RPMI8226 (cell line): ENCODE data around the gene PKHD1.

Experiments used
- DNase-seq: peaks from one replicate; pipeline ENCODE4 v3.0.0-alpha.2; 2015

PKHD1 gene

DNA sequence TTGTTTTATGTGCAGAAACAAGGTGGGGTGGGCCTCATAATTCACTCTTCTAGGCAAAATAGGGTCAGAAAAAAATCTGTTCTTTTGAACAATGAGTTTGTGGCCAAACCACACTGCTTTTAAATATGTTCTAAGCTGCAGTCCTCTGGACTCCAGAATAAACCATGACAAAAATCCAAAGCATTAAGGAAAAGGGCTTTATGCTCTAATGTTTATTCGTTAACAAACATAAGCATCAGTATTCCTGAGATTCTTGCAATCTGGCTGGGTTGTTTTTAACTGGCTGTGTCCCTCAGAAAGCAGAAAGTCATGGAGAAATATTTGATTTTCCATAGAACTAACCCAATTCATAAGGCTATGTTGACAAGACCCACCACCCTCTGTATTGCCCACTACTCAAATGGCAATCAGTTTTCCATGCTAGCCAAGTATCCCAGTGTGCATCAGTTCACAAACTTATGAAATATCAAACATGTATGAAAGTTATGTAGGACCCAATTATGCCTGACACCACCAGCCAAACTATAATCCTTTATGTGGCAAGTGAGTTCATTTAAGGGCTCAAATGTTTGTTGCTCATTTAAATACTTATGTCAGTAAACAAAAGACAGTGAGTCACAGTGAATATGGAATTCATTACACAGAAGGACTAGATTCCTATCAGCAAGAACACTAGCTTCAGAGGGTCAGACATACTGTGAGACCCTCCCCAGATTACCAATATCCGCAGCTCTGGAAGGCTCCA is 45.1 kb downstream of the PKHD1 start:
- no peak for DNase-seq

DNA sequence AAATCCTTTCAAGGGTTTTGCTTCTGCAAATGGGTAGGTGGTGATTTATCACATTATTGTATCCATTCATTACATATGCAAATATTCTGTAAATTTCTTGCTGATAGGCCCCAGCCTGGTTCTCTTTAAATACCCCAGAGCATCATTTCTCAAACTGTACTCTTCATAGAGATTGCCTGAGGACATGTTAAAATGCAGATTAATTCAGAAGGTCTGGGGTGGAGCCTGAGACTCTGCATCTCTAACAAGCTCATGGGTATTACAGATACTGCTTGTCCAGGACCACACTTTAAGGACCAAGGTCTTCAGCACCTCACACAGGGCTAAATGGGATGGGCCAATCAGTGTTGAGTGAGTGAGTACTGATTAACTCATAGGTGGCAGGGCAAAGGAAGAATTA is 46.3 kb downstream of the PKHD1 start:
- DNase-seq, result no peak

DNA sequence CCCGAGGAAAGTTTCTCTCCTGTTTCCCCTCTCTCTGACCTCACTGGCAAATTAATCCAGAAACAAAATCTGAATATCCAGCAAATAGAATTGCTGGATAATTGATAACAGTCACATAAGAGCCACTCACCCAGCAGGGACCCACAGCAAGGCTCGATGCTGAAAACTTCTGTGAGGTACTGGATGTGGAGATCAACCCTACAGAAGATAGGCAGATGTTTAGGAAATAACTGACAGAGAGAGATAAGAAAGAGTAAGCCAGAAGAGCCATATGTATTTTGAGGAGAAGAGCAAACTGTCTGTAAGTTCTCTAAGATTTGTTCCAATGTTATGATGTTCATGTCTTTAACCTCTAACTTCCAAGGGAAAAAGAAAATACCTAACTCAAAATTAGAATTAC is 59.7 kb downstream of the PKHD1 start:
- no peak for DNase-seq

DNA sequence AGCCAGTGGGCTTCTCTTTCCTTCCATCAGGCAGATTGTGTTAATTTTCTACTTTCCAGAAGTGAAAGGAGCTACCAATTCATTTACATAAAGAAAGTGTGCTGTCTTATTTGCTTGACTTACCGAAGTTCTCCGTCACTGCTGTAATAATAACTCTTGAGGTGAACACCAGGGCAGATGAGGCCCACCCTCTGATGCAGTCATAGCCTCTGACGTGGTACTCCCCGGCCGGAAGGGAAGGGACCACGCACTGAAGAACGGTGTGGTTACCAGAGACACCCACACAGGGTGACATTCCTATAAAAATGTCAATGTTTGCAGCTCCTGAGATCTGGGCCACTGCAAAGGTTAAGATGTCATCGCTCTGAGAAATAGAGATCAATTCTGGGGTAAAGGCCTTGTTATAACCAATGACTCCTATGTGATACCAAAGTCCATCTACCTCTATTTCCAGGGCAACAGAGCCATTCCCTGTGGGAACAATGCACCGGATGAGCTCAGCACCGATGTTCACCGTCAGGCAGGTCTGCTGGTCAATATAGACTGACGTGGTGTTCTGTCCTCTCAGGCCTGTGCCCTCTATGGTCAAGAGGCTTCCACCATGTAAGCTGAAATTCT is 62.9 kb downstream of the PKHD1 start:
- DNase-seq, result no peak

DNA sequence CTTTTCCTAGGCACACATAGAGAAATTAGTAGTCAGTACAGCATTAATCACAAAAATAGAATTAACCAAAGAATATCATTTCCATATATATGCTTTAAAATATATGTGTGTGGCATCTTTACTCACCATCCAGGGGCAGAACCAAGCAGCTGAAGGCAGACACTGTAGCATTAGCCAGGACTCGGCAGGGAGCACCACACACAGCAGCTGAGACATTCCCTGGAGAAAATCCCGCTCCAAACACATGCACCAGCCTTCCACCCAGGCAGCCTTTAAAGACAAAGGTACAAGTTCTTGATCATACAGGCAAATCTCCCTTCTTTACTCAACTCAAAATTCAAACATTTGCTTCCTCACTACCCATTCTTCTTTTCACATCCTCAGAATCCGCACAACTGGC is 64.7 kb downstream of the PKHD1 start:
- no peak for DNase-seq

DNA sequence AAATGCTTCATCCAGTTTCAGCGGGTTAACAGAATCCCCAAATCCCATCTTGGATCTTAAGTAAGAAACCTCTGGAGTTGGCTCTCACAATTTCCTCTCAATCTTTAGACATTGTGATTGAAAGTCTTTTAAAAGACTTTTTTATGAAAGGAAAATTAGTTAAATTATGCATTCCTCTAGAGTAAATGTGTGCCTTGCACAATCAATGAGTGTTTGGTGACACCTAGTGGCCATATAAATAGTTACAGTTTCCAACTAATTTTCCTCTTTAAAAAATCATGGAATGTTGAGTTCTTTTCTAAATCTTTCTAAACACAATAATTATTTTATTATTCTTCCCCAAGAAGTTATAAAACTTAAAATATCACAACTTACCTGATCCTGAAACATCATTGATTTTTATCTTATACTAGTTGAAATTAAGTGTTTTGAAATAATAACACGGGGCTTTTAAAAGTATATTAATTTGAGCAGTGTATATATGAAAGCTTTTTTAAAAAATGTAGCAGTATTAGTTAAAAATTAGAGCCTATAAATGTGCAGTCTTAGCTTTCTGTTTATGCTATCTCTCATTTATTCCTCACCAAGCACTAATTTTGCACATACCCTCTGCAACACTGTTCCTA is 66.4 kb downstream of the PKHD1 start:
- peak; percentile 18 for DNase-seq

DNA sequence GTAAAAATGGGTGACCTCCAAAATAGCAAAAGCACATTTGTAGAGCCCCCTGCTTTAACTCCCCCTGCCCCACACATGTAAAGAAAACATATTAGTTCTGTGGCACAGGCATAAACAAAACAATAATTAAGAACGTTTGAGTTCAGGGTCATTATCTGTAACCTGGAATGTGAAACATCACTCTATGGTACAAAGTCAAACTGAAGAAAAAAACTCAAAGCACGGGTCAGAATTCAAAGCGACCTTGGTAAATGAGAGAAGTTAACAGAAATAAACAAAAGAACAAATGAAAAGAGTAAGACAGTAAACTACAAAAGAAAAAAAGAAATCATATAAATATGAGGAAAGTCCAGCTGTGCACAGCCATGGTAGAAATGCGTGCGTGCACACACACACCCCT is 67.5 kb downstream of the PKHD1 start:
- no peak for DNase-seq

DNA sequence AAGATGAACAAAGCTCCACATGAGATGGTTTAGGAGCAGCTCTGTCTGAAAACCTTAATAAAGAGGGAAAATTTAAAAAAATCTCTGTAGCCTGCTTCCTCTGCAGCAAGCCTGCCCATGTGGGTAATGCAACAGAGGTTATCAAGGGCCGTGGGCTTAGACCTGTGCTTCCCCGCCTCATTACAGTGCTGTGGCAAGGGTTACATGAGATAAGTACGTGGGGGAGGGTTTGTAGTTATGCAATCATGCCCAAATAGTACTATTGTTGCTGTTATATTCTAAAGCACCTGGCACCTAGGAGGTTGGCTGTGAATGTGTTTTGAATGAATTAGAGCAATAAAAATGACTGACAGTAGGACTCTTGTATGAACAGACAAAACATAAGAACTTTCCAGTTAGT is 68.3 kb downstream of the PKHD1 start:
- no peak for DNase-seq

DNA sequence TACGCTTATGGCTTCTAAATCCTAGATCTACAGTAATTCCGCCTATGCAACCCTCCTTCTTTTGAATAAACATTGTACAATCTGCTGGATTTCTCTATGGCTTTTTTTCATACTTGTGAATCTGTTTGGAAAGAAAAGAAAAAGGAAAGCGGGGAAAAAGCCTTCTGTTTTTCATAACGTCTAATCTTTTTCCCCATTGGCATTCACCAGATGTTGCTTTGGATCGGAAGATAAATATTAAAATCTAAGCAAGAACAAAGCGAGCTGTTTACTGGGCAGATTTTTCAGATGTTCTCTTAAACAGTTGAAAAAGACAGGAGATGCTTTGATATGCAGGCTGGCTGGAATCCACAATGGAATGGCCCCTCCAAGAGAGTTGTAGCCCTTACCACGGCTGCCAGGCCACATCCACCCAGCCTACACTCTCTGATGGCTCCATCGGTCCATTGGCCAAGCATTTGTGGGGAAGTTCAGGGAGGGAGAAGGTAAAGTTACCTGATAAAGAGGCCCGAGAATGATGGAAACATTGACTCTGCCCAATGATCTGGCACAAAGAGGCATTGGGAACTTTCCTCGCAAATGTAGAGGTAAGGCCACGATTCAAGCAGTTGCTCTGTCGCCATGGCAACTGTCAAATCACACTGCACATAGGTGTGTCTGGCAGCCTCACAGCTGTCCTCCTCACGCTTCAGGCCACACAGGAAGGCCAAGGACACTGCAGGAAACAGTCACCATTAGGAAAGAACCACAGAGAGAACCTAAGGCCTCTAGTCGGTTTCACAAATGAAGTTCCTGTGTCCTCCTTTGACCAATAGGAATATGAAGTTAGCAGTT is 70.3 kb downstream of the PKHD1 start:
- DNase-seq, result peak; percentile 22

DNA sequence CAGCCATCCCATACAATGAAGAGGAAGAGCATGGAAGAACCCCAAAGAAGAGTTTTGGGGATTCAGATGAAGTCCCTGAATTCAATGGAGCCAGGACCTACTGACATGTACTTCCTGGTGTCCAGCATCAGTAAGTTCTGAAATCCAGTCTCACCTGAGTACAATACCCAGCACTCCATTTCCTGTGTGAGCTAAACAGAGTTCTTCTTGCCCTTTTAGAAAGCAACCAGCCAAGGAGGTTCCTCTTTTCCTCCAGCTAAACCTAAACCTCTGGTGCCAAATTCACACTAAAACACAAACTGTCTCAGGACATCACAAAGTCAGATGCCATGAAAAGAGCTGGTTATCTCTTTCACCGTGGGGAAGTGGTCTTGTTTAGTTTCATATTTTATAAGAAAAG is 71.5 kb downstream of the PKHD1 start:
- DNase-seq, result no peak

DNA sequence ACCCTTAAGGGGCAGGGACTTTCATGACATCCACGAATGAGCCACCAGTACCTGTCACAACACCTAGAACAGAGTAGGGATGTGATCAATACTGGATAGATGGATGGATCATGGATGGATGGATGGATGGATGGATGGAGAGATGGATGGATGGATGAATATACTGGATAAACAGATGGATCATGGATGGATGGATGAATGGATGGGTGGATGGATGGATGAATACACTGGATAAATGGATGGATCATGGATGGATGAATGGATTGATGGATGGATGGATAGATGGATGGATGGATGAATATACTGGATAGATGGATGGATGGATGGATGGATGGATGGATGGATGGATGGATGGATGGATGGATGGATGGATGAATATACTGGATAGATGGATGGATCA is 73.0 kb downstream of the PKHD1 start:
- DNase-seq, result no peak

DNA sequence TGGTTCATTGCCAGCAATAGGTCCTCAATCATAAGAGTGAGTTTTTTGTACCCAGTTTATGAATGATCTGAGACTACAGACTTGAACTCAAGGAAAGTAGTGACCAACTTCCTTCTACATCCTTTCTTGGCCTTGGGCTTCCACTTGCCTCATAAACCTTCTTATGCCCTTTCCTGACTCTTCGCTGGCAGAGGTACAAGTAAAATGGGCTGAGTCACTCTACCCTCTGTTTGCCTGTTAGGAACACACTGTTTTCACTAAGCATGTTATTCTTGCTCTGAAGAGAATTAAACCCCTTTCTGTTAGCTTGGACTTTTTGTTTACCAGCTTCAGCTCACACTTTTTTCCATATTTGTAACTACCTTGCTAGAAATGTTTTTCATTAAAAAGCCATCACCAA is 74.4 kb downstream of the PKHD1 start:
- no peak for DNase-seq

DNA sequence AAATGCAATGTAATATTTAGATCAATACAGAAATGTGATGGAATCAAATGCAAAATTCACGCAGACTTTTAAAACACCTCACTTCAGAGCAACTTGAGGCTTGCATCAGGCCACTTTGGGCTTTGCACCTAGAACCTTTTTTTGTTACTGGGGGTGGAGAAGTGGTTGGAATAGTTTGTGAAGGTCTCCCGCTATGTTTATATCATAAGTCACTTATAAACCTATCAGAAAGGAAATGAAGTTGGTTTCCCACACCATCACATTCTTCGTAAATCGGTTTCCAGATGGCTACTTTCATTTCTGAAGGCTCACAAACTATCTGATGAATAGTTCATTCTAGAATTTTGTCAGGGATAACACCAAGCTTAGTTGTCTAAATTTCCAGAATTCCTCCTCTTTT is 74.8 kb downstream of the PKHD1 start:
- no peak for DNase-seq

DNA sequence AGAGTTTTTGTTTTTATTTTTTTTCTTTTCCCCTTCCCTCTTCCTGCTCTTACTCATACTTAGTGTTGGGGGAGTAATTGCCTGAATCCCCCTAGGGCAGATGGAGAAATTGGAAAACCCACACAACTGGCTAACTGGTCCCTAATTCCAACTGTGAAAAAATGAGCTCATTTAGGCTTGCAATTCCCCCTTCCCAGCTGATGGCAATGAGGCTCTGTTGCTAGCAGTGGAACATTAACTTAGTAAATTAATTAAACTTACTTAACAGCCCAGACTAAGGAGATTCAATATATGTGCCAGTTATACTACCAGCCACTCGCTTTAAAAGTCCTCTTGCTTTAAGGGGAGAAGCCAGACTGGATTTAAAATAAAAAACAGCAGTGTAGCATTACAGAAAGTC is 76.6 kb downstream of the PKHD1 start:
- no peak for DNase-seq

DNA sequence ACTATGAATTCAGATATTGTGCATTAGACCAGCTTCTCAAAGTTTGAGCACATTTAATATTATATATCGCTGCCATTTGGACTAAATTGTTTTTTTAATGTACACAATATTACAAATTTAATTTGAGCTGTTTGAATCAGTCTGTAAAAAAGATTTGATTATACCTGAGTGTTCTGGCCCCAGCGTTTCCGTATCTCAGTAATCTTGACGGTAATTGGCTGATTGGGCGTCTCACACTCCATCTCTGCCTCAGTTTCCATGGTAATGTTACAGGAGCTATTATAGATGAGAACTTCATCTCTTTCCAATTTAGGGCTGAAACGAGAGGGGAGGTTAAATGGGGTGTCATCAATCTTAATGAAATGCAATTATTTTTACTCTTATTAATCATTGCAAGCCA is 77.3 kb downstream of the PKHD1 start:
- DNase-seq, result no peak

DNA sequence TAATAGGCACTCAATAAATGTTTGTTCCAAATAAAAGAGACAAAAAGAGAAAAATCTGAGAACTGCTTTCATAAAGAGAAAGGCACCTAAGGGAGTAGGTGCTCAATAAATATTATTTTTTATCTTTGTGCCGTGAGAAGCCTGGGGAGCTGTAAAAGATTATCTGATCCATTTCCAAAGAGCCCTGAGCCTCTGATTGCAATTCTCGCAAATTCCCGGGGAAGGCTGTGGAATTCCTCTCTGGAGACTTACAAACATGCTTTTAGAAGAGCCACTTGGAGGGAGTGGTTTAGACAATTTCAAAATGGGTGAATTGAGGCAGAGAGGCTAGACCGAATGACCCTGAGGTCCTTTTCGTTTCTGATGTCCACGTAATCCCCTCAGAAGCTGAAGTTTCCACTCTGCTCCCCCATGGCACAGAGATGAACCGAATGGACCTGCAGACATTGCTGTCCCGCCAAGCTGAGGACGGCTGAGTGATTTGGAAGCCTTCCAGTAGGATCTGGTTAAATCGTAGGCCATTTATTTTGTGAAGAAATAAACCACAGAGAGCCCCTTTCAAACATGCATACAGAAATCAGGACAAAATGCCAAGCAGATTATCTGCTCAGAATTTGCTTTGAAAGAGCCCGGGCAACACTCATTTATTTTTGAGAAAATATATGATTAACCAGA is 77.8 kb downstream of the PKHD1 start:
- no peak for DNase-seq

DNA sequence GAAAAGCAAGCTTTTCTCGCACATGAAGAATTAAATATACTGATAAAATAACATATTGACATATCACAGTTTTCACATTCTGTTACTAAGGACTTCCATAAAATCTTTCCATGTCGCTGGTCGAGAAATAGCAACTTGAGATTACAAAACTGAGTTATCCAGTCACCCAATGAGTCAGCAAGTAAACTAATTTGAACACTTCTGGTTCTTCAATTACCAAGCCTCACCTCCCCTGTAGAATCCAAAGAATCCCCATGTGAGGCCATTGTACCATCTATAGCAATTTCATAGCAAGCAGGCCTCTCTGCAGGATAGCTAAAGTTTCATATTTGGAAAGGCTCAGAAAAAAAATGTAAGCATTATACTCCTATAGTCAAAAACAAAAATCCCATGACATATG is 87.3 kb downstream of the PKHD1 start:
- no peak for DNase-seq

DNA sequence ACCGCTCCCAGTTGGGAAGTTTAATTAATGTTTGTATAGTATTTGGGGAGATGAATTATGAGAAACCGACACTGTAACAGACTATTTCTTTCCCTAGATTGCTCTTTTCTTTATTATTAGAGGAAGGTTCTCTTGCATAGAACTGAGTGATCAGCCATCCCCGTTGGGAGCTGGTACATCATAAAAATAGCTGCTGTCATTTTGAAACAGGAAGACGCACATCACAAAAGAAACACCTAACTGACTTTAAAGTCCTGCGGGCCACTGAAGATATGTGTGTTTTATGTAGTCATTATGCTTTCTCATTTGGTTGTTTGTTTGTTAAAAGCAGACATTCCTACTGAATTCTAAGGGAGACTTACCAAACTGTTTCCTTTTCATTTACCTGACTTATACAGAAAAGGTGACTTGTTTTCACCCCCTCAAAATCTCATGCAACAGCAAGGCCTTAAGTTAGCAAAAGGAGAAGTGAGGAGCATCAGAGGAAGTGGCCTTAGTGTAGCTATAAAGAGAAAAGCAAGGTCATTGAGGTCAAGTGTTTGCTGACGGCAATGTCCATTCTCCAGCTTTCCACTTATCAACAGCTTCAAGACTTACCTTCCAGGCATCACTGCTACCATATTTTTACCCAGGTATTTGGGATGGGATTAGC is 91.0 kb downstream of the PKHD1 start:
- no peak for DNase-seq

DNA sequence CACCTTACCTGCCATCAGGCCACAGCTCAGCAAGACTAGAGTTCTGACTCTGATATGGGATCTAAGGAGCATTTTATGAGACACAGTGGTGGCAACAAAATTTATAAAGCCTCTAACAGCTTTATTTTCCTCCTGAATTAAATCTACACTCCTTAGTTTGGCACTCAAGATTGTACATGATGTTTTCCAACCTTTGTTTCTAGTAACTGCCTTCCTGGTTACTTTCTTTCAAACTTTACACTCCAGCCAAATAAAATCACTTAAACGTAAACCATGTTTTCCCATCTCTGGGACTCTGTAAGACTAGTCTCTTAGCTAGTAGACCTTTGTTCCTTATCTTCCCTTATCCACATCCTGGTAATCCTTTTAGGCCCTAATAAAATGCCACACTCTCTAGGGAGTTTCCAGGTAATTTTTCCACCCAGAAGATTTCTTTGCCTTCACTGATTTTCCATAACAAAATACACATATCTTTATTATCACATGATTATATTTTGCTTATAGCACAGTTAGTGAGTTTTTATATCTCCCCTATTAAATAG is 92.1 kb downstream of the PKHD1 start:
- DNase-seq, result no peak

DNA sequence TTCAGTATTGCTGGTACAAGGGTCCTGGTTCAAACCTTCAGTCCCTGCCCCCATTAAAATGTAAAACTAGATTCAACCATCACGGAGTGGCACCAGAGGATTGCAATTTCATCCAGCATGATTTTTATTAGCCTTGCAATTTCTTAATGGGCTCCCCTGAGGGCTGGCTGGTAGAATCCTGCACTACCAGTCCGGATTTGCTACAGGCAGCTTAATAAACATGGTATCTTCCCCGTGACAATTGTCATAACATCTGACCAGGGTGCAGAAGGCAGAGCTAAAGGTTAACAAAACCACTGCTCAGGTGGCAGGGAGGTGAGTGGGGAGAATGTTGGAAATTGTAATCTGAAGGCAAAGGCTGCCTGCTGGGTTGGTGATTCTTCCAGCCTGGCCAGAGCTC is 94.5 kb downstream of the PKHD1 start:
- DNase-seq, result no peak

DNA sequence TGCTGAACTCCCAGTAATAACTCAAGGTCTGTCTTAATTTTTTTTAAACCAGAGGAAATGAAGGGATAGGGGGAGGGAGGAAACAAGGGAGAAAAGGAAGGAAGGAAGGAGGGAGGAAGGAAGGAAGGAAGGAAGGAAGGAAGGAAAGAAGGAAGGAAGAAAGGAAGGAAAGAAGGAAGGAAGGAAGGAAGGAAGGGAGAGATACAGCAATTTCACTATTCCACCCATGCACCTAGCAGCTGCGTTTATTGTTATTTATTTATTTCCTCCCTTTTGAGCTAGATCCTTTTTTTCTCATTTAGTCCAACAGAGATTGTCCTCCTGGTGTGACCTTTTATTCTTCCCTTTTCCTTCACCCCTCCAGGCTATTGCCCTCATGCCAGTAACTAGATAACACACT is 97.6 kb downstream of the PKHD1 start:
- no peak for DNase-seq

DNA sequence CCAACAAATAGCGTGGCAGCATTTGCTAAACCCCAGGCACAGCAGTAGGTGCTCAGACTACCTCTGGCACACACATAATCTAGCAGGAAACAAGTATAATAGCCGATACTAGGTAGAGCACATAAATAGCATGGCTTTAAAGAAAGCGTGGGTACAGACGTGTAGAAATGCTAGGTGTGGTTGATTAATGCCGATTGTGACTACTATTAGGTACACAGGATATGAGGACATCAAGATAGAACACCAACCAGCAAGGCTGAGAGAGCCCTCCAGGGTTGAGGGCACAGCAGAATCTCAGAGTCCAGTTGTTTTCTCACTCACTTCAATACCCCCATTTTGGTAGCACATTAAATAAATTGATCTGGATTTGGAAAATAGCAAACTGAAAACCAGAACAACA is 100.5 kb downstream of the PKHD1 start:
- no peak for DNase-seq
